ENCODE data around the gene SSU72. TPM values are rescaled to one million over a fixed set of nuclear protein-coding genes. Genes with fewer than 3 reads are reported as not detected.
A peak's percentile ranks its signal among the peaks of the same experiment; 100 is the strongest.

SSU72 gene
- total RNA-seq, 1 donor from 2014 or later = 97.4 TPM

DNA sequence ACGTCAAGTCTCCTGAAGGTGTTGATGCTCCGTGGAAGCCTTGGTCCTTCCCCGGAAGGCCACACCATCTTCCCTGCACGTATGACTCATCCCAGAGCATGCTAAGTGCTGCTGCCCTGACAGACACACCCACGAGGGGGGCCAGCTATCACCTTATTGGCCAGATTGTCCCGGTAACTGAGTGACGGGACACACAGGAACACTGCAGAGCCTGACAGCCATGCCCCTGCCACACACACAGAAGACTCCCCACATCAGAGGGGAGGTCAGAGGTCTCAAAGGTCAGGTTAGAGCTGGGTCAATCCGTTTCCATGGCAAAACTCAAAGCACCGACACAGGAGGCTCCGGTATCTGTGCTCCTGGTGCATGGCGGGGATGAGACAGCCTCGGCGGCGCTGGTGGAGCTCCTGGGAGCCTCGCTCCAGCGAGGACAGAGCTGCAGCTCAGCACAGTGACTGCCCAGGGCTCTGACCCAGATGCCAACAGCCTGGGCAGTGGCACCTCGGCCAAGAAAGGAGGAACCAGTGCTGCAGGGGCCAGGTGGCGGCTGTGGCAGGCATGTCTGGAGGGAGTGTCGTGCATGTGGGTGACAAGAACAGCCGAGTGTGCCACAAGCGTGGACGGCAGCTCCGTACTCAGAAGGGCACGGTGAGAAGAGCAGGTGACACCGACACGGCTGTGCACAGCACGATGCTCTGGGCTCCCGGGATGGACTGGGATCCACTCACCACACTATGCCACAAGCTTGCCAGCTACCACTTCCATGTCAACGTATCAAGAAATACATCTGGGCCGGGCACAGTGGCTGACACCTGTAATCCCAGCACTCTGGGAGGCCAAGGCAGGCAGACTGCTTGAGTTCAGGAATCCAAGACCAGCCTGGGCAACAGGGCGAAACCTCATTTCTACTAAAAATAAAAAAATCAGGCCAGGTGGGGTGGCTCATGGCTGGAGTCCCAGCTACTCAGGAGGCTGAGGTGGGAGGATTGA is 19.4 kb downstream of the SSU72 start:
- no peaks in the 10 kb centered on the region for H3K4me1 Mint-ChIP-seq
- no peaks in the 10 kb centered on the region for H3K9me3 Mint-ChIP-seq
- no peaks in the 10 kb centered on the region for H3K27me3 Mint-ChIP-seq (ENCODE audit: low read depth)
- no peak overlapping the region for H3K27ac Mint-ChIP-seq
- H3K4me3 Mint-ChIP-seq = no peak overlapping the region
- DNase-seq (ENCODE audit: low spot score in 2 of 2, unreplicated experiment in 2 of 2) = no peak
- TF ChIP-seq, protein P1, sequence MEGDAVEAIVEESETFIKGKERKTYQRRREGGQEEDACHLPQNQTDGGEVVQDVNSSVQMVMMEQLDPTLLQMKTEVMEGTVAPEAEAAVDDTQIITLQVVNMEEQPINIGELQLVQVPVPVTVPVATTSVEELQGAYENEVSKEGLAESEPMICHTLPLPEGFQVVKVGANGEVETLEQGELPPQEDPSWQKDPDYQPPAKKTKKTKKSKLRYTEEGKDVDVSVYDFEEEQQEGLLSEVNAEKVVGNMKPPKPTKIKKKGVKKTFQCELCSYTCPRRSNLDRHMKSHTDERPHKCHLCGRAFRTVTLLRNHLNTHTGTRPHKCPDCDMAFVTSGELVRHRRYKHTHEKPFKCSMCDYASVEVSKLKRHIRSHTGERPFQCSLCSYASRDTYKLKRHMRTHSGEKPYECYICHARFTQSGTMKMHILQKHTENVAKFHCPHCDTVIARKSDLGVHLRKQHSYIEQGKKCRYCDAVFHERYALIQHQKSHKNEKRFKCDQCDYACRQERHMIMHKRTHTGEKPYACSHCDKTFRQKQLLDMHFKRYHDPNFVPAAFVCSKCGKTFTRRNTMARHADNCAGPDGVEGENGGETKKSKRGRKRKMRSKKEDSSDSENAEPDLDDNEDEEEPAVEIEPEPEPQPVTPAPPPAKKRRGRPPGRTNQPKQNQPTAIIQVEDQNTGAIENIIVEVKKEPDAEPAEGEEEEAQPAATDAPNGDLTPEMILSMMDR (IDR thresholded peaks at IDR 0.05; ENCODE audit: unreplicated experiment) = no peak
- no peaks in the 10 kb centered on the region for H3K36me3 Mint-ChIP-seq

DNA sequence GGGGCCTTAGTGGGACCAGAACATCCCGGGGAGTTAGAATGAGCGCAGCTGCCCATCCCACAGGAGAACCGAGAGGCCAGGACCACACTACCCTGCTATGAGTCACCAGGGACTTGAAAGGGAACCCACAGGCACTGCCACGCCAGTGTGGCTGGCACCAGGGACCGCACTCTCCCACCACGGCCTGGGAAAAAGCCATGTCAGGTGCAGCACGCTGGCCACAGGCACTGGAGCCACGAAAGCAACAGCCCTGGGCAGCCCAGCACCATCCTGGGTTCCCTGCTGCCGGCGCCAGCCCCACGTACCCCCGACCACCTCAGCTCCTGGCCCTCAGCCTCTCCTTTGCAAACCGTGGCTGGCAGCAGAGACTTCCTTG is 20.1 kb downstream of the SSU72 start:
- Mint-ChIP-seq H3K36me3 (no peaks in the 10 kb centered on the region), H3K4me3 (no peak overlapping the region), H3K4me1 (no peaks in the 10 kb centered on the region), H3K27me3 (ENCODE audit: low read depth) (no peaks in the 10 kb centered on the region), H3K9me3 (no peaks in the 10 kb centered on the region), H3K27ac (no peak overlapping the region)
- TF ChIP-seq, protein P1 (IDR thresholded peaks at IDR 0.05; ENCODE audit: unreplicated experiment) = no peak
- no peak for DNase-seq (ENCODE audit: low spot score in 2 of 2, unreplicated experiment in 2 of 2)

DNA sequence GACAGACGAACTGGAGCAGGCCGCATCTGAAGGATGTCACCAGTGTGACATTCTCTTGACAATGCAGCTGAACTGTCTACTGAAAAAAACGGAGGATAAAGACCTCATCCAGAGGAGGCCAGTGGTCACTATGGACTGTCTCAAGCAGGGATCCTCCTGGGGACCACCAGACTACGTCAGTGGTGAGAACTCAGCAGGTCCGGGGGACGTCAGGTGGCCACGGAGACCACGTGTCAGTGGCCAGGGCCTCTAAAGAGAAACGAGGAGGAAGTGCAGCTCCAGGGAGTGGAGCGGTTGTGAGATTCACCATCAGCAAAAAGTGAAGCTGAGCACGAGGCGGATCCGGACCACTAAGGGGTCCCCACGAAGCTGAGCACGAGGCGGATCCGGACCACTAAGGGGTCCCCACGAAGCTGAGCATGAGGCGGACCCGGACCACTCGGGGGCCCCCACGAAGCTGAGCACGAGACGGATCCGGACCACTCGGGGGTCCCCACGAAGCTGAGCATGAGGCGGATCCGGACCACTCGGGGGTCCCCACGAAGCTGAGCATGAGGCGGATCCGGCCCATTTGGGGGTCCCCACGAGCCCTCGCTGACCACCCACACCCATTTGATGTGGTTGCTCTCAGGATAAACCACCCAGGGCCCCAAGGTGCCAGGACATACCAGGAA is 20.7 kb downstream of the SSU72 start:
- H3K27ac Mint-ChIP-seq = peak overlapping the region; percentile 25
- no peaks in the 10 kb centered on the region for H3K36me3 Mint-ChIP-seq
- H3K4me3 Mint-ChIP-seq = no peak overlapping the region

DNA sequence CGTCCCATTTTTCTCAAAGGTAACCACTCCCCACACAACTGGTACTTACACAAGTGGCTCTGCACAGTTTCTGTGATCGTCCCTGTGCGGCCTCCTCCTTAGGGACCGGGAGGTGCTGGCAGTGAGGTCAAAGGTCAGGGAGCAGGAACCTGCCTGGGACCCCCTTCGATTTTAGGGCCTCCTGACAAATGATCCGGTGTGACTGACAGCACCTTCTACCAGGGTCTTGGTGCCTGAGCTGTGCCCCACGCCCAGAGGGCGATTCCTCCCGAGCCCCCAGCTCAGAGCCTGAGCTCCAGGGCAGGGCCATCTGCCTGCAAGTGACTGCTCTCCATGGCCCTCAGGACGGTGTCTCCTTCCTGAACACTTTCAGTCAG is 22.4 kb downstream of the SSU72 start:
- H3K4me3 Mint-ChIP-seq = no peak overlapping the region
- no peaks in the 10 kb centered on the region for H3K9me3 Mint-ChIP-seq
- DNase-seq (ENCODE audit: low spot score in 2 of 2, unreplicated experiment in 2 of 2) = no peak
- no peaks in the 10 kb centered on the region for H3K27me3 Mint-ChIP-seq (ENCODE audit: low read depth)
- no peaks in the 10 kb centered on the region for H3K4me1 Mint-ChIP-seq
- no peaks in the 10 kb centered on the region for H3K36me3 Mint-ChIP-seq
- TF ChIP-seq, protein P1 (IDR thresholded peaks at IDR 0.05; ENCODE audit: unreplicated experiment) = no peak
- H3K27ac Mint-ChIP-seq = no peak overlapping the region

More for the DNA sequence above, 20.7 kb downstream of the SSU72 start:
- Mint-ChIP-seq H3K4me1 (no peaks in the 10 kb centered on the region), H3K27me3 (ENCODE audit: low read depth) (no peaks in the 10 kb centered on the region), H3K9me3 (no peaks in the 10 kb centered on the region)
- TF ChIP-seq, protein P1 (IDR thresholded peaks at IDR 0.05; ENCODE audit: unreplicated experiment) = no peak
- DNase-seq (ENCODE audit: low spot score in 2 of 2, unreplicated experiment in 2 of 2) = no peak

DNA sequence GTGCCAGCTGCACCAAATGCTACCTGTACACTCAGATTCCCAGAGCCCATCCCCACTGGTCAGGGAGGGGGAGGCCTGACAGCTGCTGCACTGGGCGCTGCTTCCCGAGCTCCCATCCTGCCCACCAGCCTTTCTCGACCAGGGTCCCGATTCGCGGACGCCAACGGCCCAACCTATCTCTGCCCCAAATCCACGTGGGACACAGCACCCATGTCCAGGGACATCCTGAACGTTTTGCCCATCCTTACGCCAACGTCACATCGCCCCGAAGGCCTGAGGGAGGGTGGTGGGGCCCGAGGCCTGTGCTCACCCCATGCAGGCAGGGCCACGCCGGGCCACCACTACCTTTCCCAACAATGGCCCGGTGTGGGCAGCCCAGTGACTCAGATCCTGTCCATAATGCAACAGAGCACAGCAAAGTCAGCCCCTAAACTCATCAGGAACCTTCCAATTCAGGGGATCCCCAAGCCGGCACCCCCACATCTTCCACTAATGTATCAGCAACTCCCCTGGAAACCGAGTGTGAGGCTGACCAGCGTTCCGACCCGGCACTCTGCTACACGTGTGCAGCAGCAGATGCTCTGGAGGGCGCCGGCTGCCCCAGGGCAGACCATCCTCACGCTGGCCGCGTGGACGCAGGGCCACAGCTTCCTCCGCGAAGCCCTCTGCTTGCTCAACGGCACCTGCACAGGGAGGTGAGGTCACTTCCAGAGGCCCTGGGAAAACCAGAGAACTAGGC is 23.0 kb downstream of the SSU72 start:
- H3K27me3 Mint-ChIP-seq (ENCODE audit: low read depth) = no peaks in the 10 kb centered on the region
- H3K36me3 Mint-ChIP-seq = no peaks in the 10 kb centered on the region
- no peak overlapping the region for H3K4me3 Mint-ChIP-seq
- TF ChIP-seq, protein P1 (IDR thresholded peaks at IDR 0.05; ENCODE audit: unreplicated experiment) = no peak
- DNase-seq (ENCODE audit: low spot score in 2 of 2, unreplicated experiment in 2 of 2) = no peak
- no peaks in the 10 kb centered on the region for H3K9me3 Mint-ChIP-seq
- H3K4me1 Mint-ChIP-seq = no peaks in the 10 kb centered on the region
- H3K27ac Mint-ChIP-seq = no peak overlapping the region
